ENCODE results near the gene GALK2. TPM values are rescaled to one million over a fixed set of nuclear protein-coding genes. Genes with fewer than 3 reads are reported as not detected.

Gene GALK2
- total RNA-seq, 1 donor from 2014 or later: 28.6 TPM

- TF ChIP-seq CTCF (IDR thresholded peaks at IDR 0.05; ENCODE audit: insufficient read depth, low read length, poor library complexity, severe bottlenecking): no peak
- no peak for DNase-seq (ENCODE audit: low read depth)
- Histone ChIP-seq H3K27me3 (ENCODE audit: control insufficient read depth, insufficient read depth, low read length) (no peaks in the 10 kb centered on the region), H3K36me3 (ENCODE audit: control insufficient read depth, insufficient read depth, low read length) (no peaks in the 10 kb centered on the region), H3K4me3 (ENCODE audit: low read depth, low read length) (no peak overlapping the region)
Observed at GRCh38 chr15:49288391-49288790, 118.3 kb downstream of the GALK2 start.

- no peak for DNase-seq (ENCODE audit: low read depth)
- no peak for TF ChIP-seq CTCF (IDR thresholded peaks at IDR 0.05; ENCODE audit: insufficient read depth, low read length, poor library complexity, severe bottlenecking)
- no peak overlapping the region for H3K4me3 ChIP-seq (ENCODE audit: low read depth, low read length)
- H3K36me3 ChIP-seq (ENCODE audit: control insufficient read depth, insufficient read depth, low read length): no peaks in the 10 kb centered on the region
- no peaks in the 10 kb centered on the region for H3K27me3 ChIP-seq (ENCODE audit: control insufficient read depth, insufficient read depth, low read length)
Observed at GRCh38 chr15:49290191-49290590, 120.1 kb downstream of the GALK2 start.

GRCh38 chr15:49293941-49294340 lies 123.9 kb downstream of the GALK2 start:
- Histone ChIP-seq H3K4me3 (ENCODE audit: low read depth, low read length) (no peak overlapping the region), H3K36me3 (ENCODE audit: control insufficient read depth, insufficient read depth, low read length) (no peaks in the 10 kb centered on the region), H3K27me3 (ENCODE audit: control insufficient read depth, insufficient read depth, low read length) (no peaks in the 10 kb centered on the region)
- no peak for DNase-seq (ENCODE audit: low read depth)
- no peak for TF ChIP-seq CTCF (IDR thresholded peaks at IDR 0.05; ENCODE audit: insufficient read depth, low read length, poor library complexity, severe bottlenecking)

- H3K4me3 ChIP-seq (ENCODE audit: low read depth, low read length): no peak overlapping the region
- DNase-seq (ENCODE audit: low read depth): no peak
- TF ChIP-seq CTCF (IDR thresholded peaks at IDR 0.05; ENCODE audit: insufficient read depth, low read length, poor library complexity, severe bottlenecking): no peak
- H3K27me3 ChIP-seq (ENCODE audit: control insufficient read depth, insufficient read depth, low read length): no peaks in the 10 kb centered on the region
- no peaks in the 10 kb centered on the region for H3K36me3 ChIP-seq (ENCODE audit: control insufficient read depth, insufficient read depth, low read length)
Observed at GRCh38 chr15:49296258-49296657, 126.2 kb downstream of the GALK2 start.

- no peak overlapping the region for H3K4me3 ChIP-seq (ENCODE audit: low read depth, low read length)
- no peaks in the 10 kb centered on the region for H3K27me3 ChIP-seq (ENCODE audit: control insufficient read depth, insufficient read depth, low read length)
- no peaks in the 10 kb centered on the region for H3K36me3 ChIP-seq (ENCODE audit: control insufficient read depth, insufficient read depth, low read length)
- no peak for TF ChIP-seq CTCF (IDR thresholded peaks at IDR 0.05; ENCODE audit: insufficient read depth, low read length, poor library complexity, severe bottlenecking)
- no peak for DNase-seq (ENCODE audit: low read depth)
Observed at GRCh38 chr15:49297584-49297983, 127.5 kb downstream of the GALK2 start.

GRCh38 chr15:49300856-49301255 lies 130.8 kb downstream of the GALK2 start:
- no peak for TF ChIP-seq CTCF (IDR thresholded peaks at IDR 0.05; ENCODE audit: insufficient read depth, low read length, poor library complexity, severe bottlenecking)
- Histone ChIP-seq H3K27me3 (ENCODE audit: control insufficient read depth, insufficient read depth, low read length) (no peaks in the 10 kb centered on the region), H3K4me3 (ENCODE audit: low read depth, low read length) (no peak overlapping the region), H3K36me3 (ENCODE audit: control insufficient read depth, insufficient read depth, low read length) (no peaks in the 10 kb centered on the region)
- no peak for DNase-seq (ENCODE audit: low read depth)
